Activated T-cell treated with anti-CD3 and anti-CD28 coated beads, Interleukin-2, amount 50 U/mL, for 24 hours (primary cell): ENCODE measurements around the gene GPR87.

ENCODE experiments used
- DNase-seq: peaks from one replicate; pipeline ENCODE4 v3.0.0-alpha.2; 2020
- H3K27ac Mint-ChIP-seq: 2 replicates; pipeline ENCODE4 v1.8.0; 2020; ENCODE audit warnings: mild to moderate bottlenecking, mixed read lengths
- H3K27me3 Mint-ChIP-seq: 2 replicates; pipeline ENCODE4 v1.8.0; 2020; ENCODE audit warnings: mixed read lengths
- H3K36me3 Mint-ChIP-seq: 2 replicates; pipeline ENCODE4 v1.8.0; 2020; ENCODE audit warnings: low read depth, mixed read lengths
- H3K4me1 Mint-ChIP-seq: 2 replicates; pipeline ENCODE4 v1.8.0; 2020; ENCODE audit warnings: low read depth, mixed read lengths
- H3K4me3 Mint-ChIP-seq: 2 replicates; pipeline ENCODE4 v1.8.0; 2020; ENCODE audit warnings: mild to moderate bottlenecking, moderate library complexity, mixed read lengths
- H3K9me3 Mint-ChIP-seq: 2 replicates; pipeline ENCODE4 v1.8.0; 2020; ENCODE audit warnings: mixed read lengths

GPR87 gene, protein sequence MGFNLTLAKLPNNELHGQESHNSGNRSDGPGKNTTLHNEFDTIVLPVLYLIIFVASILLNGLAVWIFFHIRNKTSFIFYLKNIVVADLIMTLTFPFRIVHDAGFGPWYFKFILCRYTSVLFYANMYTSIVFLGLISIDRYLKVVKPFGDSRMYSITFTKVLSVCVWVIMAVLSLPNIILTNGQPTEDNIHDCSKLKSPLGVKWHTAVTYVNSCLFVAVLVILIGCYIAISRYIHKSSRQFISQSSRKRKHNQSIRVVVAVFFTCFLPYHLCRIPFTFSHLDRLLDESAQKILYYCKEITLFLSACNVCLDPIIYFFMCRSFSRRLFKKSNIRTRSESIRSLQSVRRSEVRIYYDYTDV

DNA sequence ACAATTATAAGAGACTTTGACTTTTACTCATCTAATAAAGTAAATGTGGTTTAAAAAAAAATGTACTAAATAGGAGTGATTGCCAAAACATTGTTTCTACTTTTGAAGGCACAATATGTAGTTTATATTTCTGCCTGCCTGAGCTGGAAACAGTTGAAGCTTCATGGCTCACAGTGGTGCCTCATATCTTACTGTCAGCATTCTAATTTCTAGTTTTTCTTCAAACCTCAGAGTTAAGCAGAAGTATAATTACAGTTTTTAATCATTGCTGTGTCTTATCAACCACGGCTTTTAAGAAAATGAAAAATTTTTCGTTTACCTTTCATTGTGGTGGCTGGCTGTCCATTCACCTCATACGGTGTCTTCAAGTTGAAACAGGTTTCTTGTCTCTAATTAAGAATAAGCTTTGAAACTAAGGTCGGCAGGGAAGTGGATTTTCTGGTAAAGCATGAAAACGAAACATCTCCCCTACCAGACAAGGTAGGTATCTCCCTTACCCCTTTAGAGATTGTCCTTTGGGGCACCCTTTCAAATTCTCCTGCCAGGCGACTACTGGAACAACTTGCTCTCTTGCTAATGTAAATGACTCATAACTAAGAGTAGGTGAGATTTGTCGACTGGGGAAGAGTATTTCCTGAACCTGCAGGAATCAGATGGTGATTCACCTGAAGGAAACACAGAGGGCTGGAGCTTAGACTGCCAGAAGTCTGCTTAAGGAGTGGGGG, at the start of gene GPR87:
GPR87 (minus strand) TSS at position 554 of the 725 bp plus-strand sequence. CDS start 16,720 bp downstream, outside the sequence.
- no peaks in the 10 kb centered on the region for H3K36me3 Mint-ChIP-seq
- H3K9me3 Mint-ChIP-seq, result no peaks in the 10 kb centered on the region
- no peak for DNase-seq
- peak within 1 kb of the TSS; percentile 65 for H3K4me3 Mint-ChIP-seq
- no peaks in the 10 kb centered on the region for H3K27me3 Mint-ChIP-seq
- peaks cover 52% of the 10 kb centered on the region for H3K4me1 Mint-ChIP-seq
- peak within 1 kb of the TSS; percentile 97 for H3K27ac Mint-ChIP-seq

DNA sequence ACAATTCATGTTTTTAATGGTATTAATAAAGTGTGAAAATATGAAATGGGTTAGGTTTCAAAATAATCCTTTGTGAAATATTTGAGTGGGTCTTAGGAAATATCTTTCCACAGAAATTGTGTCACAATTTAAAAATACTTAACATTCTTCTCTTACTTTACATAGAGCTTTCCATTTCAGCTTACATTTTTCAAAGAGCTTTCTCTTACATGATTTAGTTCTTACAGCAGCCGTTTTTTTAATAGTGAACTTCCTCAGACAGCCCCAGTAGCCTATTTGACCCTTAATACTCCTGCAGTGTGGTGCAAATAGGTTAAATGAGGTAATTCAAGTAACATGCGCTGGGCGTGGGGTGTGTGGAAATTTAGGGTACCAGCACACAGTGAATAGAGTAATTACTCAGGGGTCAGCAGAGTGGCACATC, 46.1 kb upstream of the GPR87 start:
- DNase-seq, result no peak
- H3K9me3 Mint-ChIP-seq, result no peaks in the 10 kb centered on the region
- H3K36me3 Mint-ChIP-seq, result no peaks in the 10 kb centered on the region
- H3K27ac Mint-ChIP-seq, result no peak overlapping the region
- H3K4me1 Mint-ChIP-seq, result no peaks in the 10 kb centered on the region
- H3K27me3 Mint-ChIP-seq, result no peaks in the 10 kb centered on the region
- no peak overlapping the region for H3K4me3 Mint-ChIP-seq

DNA sequence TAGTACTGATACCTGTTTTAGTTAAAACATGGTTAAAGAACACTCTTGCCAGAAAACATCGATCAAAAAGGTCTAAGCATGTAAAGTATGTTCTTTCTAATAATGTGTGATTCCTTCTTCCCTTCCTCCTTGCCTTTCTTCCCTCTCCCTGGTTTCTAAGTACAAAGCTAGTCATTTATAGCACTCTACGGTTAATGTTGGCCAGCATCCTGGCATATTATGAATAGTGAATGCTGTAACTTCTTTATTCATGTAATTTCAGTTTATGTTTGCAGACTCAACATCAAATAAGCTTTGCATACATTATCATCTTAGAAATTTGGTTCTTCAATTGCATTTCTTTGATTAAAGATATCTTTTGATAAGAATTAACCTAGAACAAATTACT, 40.8 kb upstream of the GPR87 start:
- no peak overlapping the region for H3K4me3 Mint-ChIP-seq
- H3K27ac Mint-ChIP-seq, result no peak overlapping the region
- H3K27me3 Mint-ChIP-seq, result peaks cover 7% of the 10 kb centered on the region
- no peak for DNase-seq
- no peaks in the 10 kb centered on the region for H3K4me1 Mint-ChIP-seq
- no peaks in the 10 kb centered on the region for H3K9me3 Mint-ChIP-seq
- no peaks in the 10 kb centered on the region for H3K36me3 Mint-ChIP-seq

DNA sequence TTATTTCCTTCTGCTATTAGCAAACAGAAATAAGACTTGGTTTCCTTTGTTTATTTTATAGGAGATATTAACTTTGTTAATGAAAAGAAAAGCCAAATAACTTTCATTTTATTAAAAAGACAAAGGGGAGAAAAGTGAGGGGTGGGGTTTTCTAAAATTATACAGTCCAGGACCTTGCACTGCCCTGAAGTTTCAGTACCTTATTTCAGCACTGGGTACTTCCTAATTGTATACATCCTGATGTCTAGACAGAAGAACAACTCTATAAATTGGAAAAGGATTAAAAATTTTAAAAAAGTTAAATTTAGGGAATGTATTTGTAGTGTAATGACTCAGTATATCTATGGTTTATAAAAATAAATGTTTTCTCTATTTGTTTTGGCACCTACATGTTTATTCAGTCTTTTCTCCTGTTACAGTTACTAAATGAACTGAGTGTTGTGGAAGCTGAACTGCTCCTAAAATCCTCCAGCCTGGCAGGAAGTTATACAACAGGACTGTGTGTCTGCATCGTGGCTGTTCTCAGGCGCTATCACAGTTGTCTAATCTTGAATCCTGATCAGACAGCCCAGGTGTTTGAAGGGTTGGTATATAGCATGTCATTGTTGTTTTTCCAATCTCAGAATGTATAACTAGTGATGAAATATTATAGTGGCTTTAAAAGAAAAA, 40.3 kb upstream of the GPR87 start:
- no peak for DNase-seq
- H3K27ac Mint-ChIP-seq, result no peak overlapping the region
- no peak overlapping the region for H3K4me3 Mint-ChIP-seq

DNA sequence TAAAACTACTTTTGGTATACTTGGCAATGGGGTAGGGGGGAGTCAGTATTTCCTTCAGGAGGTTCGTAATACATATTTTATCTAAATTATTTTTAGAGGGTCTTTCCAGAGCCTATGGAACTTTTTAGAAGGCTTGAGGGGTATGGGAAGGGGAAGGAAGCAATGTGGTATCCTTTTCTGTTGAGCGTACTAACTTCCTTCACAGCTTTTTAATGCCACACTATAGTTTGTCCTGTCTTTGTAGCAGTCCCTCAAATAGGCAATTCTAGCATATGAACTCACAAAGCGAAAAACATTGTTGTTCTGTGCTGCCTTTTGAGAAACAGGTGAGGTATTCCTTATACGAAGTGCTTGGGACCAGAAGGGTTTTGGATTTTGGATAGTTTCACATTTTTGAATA, 35.0 kb upstream of the GPR87 start:
- no peak overlapping the region for H3K4me3 Mint-ChIP-seq
- peaks cover 9% of the 10 kb centered on the region for H3K4me1 Mint-ChIP-seq
- H3K27ac Mint-ChIP-seq, result no peak overlapping the region
- DNase-seq, result no peak
- no peaks in the 10 kb centered on the region for H3K9me3 Mint-ChIP-seq
- H3K27me3 Mint-ChIP-seq, result peaks cover 30% of the 10 kb centered on the region
- H3K36me3 Mint-ChIP-seq, result no peaks in the 10 kb centered on the region

More for the DNA sequence above, 40.3 kb upstream of the GPR87 start:
- Mint-ChIP-seq H3K4me1 (peaks cover 3% of the 10 kb centered on the region), H3K9me3 (no peaks in the 10 kb centered on the region), H3K36me3 (no peaks in the 10 kb centered on the region), H3K27me3 (peaks cover 10% of the 10 kb centered on the region)

DNA sequence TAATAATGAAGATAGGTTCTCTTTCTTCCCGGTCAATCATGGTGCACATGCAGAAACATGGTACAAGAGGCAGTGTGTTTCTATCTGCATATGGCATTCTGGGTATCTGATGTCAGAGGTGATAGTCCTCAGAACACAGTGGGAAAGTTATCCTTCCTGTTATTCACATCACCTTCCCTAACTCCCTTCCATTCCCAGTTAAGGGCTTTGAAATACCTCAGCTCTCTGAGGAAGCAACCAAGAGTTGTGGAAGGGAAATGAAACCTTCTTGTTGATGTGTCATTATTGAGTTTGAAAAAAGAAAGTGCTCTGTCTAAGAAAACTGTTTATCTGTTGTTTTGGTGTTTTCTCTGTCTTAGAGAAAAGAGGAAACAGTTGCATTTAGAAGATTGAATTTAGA, 34.6 kb upstream of the GPR87 start:
- Mint-ChIP-seq H3K27me3 (peaks cover 34% of the 10 kb centered on the region), H3K9me3 (no peaks in the 10 kb centered on the region), H3K4me3 (no peak overlapping the region), H3K27ac (no peak overlapping the region), H3K36me3 (no peaks in the 10 kb centered on the region), H3K4me1 (peaks cover 10% of the 10 kb centered on the region)
- no peak for DNase-seq

DNA sequence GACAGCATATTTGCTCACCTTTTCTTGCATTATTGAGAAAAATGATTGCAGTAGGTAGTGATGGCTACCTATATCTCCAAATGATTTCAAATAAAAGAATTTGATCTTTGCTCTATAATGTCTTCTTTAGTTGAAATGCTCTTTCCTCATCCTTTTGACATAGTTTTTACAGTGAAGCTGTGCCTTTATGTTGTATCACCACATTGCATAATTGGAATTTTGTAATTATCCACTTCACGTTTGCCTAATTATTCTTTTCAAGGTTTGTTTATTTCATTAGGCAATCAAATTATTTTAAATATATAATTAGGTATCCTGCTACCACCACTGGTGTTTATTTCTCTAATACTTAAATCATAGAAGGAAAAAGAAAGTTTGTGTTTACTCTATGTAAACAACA, 34.0 kb upstream of the GPR87 start:
- DNase-seq, result no peak
- no peak overlapping the region for H3K4me3 Mint-ChIP-seq
- no peaks in the 10 kb centered on the region for H3K9me3 Mint-ChIP-seq
- peaks cover 34% of the 10 kb centered on the region for H3K27me3 Mint-ChIP-seq
- H3K36me3 Mint-ChIP-seq, result no peaks in the 10 kb centered on the region
- H3K27ac Mint-ChIP-seq, result no peak overlapping the region
- peaks cover 14% of the 10 kb centered on the region for H3K4me1 Mint-ChIP-seq

DNA sequence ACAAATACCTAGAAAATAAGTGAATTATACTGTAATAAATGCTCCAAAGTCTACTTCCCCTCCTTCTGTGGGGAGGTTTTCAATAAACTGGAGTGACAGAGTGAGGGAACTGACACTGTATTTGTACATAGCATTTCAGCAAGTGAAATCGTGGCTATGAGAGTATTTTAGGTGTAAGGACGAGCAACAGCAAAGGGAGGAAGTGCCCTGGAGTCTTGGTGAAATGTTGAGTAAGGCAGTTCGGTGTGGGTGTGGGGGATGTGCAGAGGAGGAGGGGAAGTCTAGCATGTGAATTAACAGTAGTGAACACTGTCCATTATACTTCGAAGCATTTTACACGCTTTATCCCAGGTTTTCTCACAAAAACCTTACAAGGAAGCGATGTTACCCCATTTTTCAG, 30.8 kb upstream of the GPR87 start:
- Mint-ChIP-seq H3K36me3 (no peaks in the 10 kb centered on the region), H3K4me1 (peaks cover 14% of the 10 kb centered on the region), H3K4me3 (no peak overlapping the region), H3K9me3 (no peaks in the 10 kb centered on the region), H3K27ac (no peak overlapping the region), H3K27me3 (peaks cover 34% of the 10 kb centered on the region)
- DNase-seq, result no peak

DNA sequence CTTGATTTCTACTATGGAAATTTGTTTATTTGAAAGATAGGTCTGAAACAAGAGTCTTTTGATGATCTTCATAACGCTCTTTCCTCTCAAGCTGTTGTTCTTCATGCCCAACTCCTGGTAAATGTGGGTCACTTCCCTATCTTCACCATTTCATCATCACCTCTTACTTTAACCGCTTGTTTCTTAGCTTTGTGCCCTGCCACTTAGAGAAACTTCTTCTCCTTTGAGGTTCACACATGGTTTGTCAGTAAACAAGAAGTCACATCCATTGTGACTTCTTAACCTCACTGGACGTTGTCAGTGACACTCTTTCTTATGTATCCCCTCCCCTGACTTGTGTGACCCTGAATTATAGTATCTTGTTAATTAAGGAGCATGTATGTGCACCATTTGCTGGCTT, 29.7 kb upstream of the GPR87 start:
- no peaks in the 10 kb centered on the region for H3K9me3 Mint-ChIP-seq
- H3K4me3 Mint-ChIP-seq, result no peak overlapping the region
- peaks cover 8% of the 10 kb centered on the region for H3K4me1 Mint-ChIP-seq
- H3K36me3 Mint-ChIP-seq, result no peaks in the 10 kb centered on the region
- peaks cover 32% of the 10 kb centered on the region for H3K27me3 Mint-ChIP-seq
- H3K27ac Mint-ChIP-seq, result no peak overlapping the region
- no peak for DNase-seq

DNA sequence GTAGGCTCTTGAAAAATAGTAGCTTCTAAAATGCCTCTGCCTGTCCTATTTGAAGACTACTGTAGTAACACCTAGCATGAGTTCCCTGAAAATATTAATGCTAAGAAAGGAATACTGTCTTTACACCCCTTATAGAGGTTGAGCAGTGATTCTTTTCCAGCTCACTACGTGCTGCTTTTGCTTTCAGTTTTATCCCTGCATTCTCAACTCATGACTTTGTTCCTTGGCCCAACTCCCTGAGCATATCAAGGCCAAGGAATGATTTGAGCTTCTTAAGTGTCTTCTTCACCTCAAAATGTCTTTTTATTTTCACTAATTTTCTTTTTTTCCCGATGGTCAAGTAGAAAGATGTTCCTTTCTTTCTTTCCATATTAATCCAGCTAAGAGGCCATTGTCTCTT, 29.2 kb upstream of the GPR87 start:
- H3K27ac Mint-ChIP-seq, result no peak overlapping the region
- H3K4me1 Mint-ChIP-seq, result peaks cover 8% of the 10 kb centered on the region
- H3K4me3 Mint-ChIP-seq, result no peak overlapping the region
- H3K9me3 Mint-ChIP-seq, result no peaks in the 10 kb centered on the region
- DNase-seq, result no peak
- no peaks in the 10 kb centered on the region for H3K36me3 Mint-ChIP-seq
- peaks cover 34% of the 10 kb centered on the region for H3K27me3 Mint-ChIP-seq

DNA sequence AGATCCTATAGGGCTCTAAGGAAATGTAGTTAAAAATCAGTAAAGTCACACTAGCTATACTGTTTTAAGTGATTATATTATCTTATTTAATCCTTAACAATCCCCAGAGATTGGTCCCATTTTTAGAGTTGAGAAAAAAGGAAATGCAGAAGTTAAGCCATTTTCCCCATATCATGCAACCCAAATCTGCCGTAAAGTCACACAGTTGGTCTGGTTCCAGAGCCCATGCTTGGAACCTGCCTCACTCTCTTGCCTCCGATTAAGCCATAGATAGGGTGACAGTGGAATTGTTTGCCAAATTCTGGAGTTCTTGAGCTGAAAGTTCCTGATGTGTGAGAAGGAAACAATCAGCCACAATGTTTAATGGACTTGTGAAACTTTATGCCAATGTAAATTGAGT, 15.1 kb upstream of the GPR87 start:
- H3K27me3 Mint-ChIP-seq, result peaks cover 15% of the 10 kb centered on the region
- no peak overlapping the region for H3K27ac Mint-ChIP-seq
- no peak overlapping the region for H3K4me3 Mint-ChIP-seq
- H3K9me3 Mint-ChIP-seq, result no peaks in the 10 kb centered on the region
- H3K36me3 Mint-ChIP-seq, result no peaks in the 10 kb centered on the region
- DNase-seq, result no peak
- peaks cover 13% of the 10 kb centered on the region for H3K4me1 Mint-ChIP-seq

DNA sequence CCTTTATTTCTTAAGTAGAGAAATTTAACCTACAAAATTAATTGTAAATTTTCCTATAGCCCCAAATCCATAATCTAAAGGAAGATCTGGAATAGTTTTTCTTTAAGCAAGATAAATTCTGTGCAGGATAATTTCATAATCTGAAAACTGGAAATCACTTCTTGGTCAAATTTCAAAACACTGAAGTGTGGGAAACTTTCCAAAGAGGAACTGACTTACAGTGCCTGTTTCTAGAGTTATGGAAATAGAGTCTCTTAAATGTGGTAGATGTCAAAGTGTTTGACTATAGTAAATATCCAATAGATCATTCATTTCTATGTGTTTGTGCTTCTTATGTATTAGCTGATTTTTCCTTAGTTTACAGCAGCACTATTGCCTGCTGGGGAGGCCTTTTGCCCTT, 14.3 kb upstream of the GPR87 start:
- Mint-ChIP-seq H3K36me3 (no peaks in the 10 kb centered on the region), H3K27me3 (peaks cover 14% of the 10 kb centered on the region), H3K9me3 (no peaks in the 10 kb centered on the region), H3K27ac (no peak overlapping the region), H3K4me3 (no peak overlapping the region), H3K4me1 (peaks cover 13% of the 10 kb centered on the region)
- no peak for DNase-seq

DNA sequence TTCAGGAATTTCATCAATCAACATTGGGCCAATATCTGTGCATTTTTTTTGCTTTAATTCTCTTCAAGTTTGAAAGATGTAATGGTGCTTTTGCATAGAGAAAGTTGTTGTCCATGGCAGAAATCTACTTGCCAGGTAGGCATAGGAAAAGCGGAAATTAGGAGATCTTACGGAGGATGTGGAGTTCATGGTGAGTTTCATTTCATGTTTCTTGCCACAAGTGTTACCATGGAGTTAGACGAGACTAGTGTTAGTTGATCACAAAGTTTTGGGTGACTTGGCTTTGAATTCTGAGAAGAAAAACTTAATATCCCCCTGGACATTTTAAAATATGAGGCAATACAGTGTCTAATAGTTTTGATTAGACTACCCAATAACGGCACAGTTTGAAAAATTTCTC, 13.8 kb upstream of the GPR87 start:
- Mint-ChIP-seq H3K27ac (no peak overlapping the region), H3K36me3 (no peaks in the 10 kb centered on the region), H3K27me3 (peaks cover 14% of the 10 kb centered on the region), H3K4me1 (peaks cover 13% of the 10 kb centered on the region), H3K4me3 (no peak overlapping the region), H3K9me3 (no peaks in the 10 kb centered on the region)
- no peak for DNase-seq

DNA sequence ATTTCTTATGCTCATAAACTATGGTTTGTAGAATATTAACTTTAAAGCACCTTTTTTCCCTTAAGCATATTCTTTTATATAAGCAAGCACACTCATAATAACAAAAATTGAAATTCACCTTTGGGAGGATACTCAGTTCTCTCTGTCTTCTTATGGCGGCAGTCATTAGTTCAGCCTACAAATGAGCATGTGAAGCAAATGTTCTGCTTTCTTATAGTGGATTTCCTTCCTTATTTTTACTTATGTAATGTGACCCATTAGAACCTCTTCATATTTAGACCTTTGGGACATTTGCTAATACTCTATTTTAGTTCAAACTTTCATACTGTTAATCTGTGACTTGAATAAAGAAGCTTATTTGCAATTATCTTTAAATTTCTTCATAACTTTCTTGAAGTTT, 12.7 kb upstream of the GPR87 start, which contains the start of gene P2RY13:
P2RY13 (minus strand) TSS at position 187 of the 400 bp plus-strand sequence; CDS start at position 166, 21 bp downstream.
- DNase-seq, result no peak
- Mint-ChIP-seq H3K4me3 (peak within 1 kb of the TSS; percentile 53), H3K36me3 (no peaks in the 10 kb centered on the region), H3K4me1 (peaks cover 13% of the 10 kb centered on the region), H3K9me3 (no peaks in the 10 kb centered on the region), H3K27me3 (peaks cover 11% of the 10 kb centered on the region), H3K27ac (peak within 1 kb of the TSS; percentile 34)
